GM12865 (cell line): ENCODE measurements around the gene C17orf107.

ENCODE experiments used
- DNase-seq: peaks from one replicate; pipeline ENCODE4 v3.0.0; 2010; ENCODE audit warnings: low read depth
- H3K4me3 ChIP-seq: 2 replicates; pipeline ENCODE4 v1.5.1; 2011; ENCODE audit warnings: mild to moderate bottlenecking, low read depth, low read length, control low read depth
- TF ChIP-seq, protein P1 (sequence below): IDR thresholded peaks from 2 replicates; pipeline ENCODE4 v1.5.1; 2011; ENCODE audit warnings: low read length, control low read depth, low read depth, inconsistent platforms; ENCODE audit not compliant: insufficient read depth; ENCODE audit errors: missing control alignments

C17orf107 gene

DNA sequence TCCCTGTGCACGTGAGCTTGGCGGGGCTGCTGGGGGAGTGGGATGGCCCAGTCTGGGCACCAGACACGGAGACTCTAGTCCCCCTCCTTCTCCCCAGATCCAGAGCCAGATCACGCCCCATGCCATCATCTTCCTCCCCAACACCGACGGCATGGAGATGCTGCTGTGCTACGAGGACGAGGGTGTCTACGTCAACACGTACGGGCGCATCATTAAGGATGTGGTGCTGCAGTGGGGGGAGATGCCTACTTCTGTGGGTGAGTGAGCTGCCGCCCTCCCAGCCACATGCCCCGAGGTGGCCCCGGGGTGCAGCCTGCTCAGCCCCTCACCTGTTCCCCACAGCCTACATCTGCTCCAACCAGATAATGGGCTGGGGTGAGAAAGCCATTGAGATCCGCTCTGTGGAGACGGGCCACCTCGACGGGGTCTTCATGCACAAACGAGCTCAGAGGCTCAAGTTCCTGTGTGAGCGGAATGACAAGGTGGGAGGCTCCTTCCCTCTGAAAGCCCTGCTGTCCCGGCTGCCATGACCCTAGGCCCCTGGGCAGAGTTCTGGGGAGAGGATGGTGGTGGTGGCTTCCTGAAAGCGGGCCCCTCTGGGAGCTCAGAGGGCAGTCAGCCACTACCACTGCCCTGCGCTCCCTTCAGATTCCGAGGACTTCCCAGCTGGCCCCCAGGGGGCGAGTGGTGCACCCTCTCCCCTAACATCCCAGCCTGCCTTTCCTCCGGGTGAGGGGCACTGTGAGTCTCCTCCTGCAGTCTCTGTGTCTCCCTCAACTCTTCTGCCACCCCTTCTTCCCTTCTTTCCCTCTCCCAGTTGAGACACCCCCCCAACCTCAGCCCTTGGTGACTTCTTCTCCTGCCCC is 2.8 kb upstream of the C17orf107 start:
- TF ChIP-seq, protein P1, sequence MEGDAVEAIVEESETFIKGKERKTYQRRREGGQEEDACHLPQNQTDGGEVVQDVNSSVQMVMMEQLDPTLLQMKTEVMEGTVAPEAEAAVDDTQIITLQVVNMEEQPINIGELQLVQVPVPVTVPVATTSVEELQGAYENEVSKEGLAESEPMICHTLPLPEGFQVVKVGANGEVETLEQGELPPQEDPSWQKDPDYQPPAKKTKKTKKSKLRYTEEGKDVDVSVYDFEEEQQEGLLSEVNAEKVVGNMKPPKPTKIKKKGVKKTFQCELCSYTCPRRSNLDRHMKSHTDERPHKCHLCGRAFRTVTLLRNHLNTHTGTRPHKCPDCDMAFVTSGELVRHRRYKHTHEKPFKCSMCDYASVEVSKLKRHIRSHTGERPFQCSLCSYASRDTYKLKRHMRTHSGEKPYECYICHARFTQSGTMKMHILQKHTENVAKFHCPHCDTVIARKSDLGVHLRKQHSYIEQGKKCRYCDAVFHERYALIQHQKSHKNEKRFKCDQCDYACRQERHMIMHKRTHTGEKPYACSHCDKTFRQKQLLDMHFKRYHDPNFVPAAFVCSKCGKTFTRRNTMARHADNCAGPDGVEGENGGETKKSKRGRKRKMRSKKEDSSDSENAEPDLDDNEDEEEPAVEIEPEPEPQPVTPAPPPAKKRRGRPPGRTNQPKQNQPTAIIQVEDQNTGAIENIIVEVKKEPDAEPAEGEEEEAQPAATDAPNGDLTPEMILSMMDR, result no peak
- DNase-seq, result no peak
- no peak overlapping the region for H3K4me3 ChIP-seq

DNA sequence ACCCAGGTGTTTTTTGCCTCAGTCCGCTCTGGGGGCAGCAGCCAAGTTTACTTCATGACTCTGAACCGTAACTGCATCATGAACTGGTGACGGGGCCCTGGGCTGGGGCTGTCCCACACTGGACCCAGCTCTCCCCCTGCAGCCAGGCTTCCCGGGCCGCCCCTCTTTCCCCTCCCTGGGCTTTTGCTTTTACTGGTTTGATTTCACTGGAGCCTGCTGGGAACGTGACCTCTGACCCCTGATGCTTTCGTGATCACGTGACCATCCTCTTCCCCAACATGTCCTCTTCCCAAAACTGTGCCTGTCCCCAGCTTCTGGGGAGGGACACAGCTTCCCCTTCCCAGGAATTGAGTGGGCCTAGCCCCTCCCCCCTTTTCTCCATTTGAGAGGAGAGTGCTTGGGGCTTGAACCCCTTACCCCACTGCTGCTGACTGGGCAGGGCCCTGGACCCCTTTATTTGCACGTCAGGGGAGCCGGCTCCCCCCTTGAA is 2.1 kb upstream of the C17orf107 start:
- no peak overlapping the region for H3K4me3 ChIP-seq
- TF ChIP-seq, protein P1, result no peak
- DNase-seq, result no peak

DNA sequence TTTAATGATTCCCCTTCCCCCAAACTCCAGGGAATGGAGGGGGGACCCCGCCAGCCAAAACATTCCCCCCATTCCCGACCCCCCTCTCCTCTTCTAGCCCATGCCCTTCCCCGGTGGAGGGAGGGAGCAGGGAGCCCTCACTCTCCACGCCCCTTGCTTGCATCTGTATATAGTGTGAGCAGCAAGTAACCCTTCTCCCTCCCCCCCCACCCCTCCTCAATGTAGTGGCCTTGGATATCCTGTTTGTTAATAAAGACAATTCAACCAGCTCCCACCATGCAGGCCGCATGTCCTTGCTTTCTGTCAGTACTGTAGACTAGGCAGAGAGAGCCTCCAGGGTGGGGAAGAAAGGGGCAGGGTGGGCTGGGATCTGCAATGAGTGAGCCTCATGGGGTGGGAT is 1.6 kb upstream of the C17orf107 start:
- DNase-seq, result no peak
- TF ChIP-seq, protein P1, result no peak
- H3K4me3 ChIP-seq, result no peak overlapping the region

DNA sequence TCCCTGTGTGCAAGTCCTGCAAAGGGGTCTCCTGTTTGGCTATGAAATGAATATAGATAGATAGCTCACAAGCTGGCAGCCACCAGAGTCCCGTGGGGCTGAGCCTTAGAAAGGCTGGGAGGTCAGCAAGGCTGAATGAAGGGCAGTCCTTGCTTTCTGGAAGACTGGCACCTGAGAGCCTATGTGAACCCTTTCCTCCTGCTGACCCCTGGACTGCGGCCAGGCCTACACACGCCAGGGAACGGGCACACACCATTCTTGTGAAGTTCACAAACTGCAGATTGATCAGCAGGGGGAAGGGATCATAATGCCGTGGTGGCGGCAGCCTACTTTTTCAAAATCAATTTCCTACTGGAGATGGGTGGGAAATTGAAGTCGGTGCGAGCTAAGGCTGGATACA is 985 bp upstream of the C17orf107 start:
- TF ChIP-seq, protein P1, result no peak
- no peak for DNase-seq
- H3K4me3 ChIP-seq, result no peak overlapping the region

DNA sequence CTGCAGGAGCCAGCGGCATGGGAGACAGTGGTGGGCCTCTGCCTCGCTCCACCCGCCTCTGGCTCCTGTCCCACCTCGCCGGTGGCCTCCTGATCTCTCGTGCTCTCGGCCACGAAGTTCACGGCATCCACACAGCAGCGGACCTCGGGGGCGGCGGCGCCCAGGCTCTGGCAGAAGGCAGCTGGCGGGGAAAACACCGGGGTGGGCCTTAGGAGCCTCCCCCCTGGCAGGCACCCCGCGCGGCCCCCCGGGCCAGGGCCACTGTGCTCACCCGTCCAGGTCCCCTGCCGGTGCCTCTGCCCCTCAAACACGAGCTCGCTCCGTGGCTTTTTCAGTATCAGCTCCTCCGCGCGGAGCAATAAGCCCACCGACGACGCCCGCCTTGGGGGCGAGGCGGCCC is 409 bp upstream of the C17orf107 start:
- H3K4me3 ChIP-seq, result peak overlapping the region; percentile 24; the same call in 1 of the 2 replicates
- TF ChIP-seq, protein P1, result no peak
- no peak for DNase-seq

DNA sequence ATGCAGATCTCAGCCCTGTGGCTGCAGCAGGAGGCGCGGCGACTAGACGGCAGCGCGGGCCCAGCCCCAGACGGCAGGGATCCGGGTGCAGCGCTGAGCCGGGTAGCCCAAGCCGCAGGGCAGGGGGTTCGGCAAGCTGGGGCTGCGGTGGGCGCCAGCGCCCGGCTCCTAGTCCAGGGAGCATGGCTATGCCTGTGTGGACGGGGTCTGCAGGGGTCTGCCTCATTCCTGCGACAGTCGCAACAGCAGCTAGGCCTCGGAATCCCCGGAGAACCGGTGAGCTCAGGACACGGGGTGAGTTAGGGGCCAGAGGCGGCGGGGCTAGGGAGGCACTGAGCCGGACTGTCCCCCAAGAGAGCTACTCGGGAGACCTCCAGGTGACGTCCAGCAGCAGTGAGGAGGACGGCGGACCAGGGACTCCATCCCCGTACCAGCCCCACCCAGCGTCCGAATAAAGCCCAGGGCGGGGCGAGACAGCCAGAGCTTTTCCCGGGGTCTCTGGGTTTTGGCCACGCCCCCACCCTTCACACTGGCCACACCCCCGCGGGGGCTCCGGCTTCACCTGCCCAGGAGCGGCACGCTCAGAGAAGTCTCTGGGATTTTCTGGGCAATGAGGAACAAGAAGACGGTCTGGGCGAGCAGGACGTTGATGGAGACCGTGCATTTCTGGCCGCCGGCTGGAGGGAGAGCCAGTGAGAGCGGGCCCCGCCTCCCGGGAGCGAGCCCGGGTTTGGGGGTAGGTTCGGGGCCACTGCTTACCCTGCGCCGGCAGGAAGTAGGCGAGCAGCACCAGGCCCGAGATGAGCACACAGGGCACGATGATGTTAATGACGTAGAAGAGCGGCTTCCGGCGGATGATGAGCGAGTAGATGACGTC is 1.1 kb downstream of the C17orf107 start:
- peak; percentile 62 for DNase-seq
- TF ChIP-seq, protein P1, result no peak
- peak overlapping the region; percentile 25 for H3K4me3 ChIP-seq
